T-helper 2 cell treated with Interferon-gamma antibody and Interleukin-4, amounts not matched to agents 5 μg/mL and 100 μg/mL, for 36 hours (primary cell): Measurements from ENCODE around the gene FHIT.

Experiments
- DNase-seq: peaks from one replicate; pipeline ENCODE4 v3.0.0; 2021; ENCODE audit warnings: low spot score
- H3K27ac Mint-ChIP-seq: one replicate; pipeline ENCODE4 v1.8.0; 2021; ENCODE audit warnings: mild to moderate bottlenecking, mixed read lengths
- H3K27me3 Mint-ChIP-seq: one replicate; pipeline ENCODE4 v1.8.0; 2021; ENCODE audit warnings: low read depth, mixed read lengths
- H3K36me3 Mint-ChIP-seq: one replicate; pipeline ENCODE4 v1.8.0; 2021; ENCODE audit warnings: low read depth, mixed read lengths
- H3K4me1 Mint-ChIP-seq: one replicate; pipeline ENCODE4 v1.8.0; 2021; ENCODE audit warnings: low read depth, mixed read lengths
- H3K4me3 Mint-ChIP-seq: one replicate; pipeline ENCODE4 v1.8.0; 2022; ENCODE audit warnings: mild to moderate bottlenecking, moderate library complexity, mixed read lengths
- H3K9me3 Mint-ChIP-seq: one replicate; pipeline ENCODE4 v1.8.0; 2021; ENCODE audit warnings: mixed read lengths

FHIT gene

DNA sequence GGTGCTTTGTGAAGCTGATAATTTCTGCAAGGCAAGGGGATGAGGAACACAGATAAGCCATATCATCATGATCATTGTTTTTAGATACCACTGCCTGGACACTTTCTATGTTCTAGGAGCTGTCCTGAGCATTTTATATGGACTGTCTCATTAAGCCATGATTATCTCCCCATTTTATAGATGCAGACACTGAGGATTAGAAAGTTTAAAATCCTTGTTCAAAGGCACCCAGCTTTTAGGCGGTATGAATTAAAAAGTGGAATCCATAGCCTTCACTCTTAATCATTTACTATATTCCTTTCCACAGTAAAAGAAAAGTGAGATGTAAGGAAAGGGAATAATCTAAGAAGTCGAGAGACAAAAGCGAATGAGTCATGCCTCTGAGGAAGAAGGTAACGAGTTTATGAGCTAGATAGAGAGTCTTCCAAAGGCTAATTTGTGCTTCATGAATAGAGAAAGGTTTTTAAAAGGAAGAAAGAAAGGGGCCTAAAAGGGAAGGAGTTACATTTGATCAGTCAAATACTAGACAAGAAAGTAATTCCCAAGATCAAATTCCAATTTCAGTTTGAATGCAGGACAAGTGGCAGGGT, 856.0 kb downstream of the FHIT start:
- Mint-ChIP-seq H3K4me1 (peaks cover 3% of the 10 kb centered on the region), H3K4me3 (no peak overlapping the region), H3K27ac (no peak overlapping the region), H3K27me3 (no peaks in the 10 kb centered on the region), H3K36me3 (no peaks in the 10 kb centered on the region), H3K9me3 (peaks cover 6% of the 10 kb centered on the region)
- no peak for DNase-seq

DNA sequence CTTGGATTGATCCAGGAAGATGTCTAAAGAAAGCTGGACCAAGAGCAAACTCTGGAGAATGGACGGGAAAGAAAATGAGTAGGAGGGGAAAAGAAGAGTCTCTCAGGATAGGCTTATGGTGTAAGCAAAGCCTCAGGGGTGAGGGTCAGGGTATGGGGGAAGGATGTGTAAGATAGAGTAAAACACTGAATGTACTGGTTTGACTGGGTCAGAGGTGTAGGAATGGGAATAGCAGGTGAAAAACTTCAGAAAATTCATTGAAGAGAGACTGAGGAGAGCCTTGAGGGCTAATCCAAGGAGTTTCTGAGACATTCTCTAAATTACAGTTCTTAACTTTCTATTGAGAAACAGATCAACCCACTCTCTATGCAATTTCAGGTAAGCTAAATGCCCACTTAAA, 857.3 kb downstream of the FHIT start:
- no peak overlapping the region for H3K4me3 Mint-ChIP-seq
- H3K9me3 Mint-ChIP-seq = peaks cover 6% of the 10 kb centered on the region
- no peak overlapping the region for H3K27ac Mint-ChIP-seq

DNA sequence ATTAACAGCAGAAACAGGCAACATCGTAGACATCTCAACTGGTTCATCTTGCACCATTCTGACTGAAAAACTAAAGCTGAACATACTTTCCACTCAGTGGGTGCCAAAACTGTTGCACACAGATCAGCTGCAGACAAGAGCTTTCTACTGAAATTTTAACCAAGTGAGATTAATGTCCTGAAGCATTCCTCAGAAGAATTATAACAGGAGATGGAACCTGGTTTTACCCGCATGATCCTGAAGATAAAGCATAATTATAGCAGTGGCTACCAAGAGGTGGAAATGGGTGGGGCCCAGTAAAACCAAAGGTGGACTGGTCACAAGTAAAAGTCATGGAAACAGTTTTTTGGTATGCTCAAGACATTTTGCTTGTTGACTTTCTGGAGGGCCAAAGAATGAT, 858.8 kb downstream of the FHIT start:
- H3K9me3 Mint-ChIP-seq = no peaks in the 10 kb centered on the region

More for the DNA sequence above, 857.3 kb downstream of the FHIT start:
- H3K4me1 Mint-ChIP-seq = no peaks in the 10 kb centered on the region
- DNase-seq = no peak
- no peaks in the 10 kb centered on the region for H3K36me3 Mint-ChIP-seq
- H3K27me3 Mint-ChIP-seq = no peaks in the 10 kb centered on the region

GRCh38 chr3:60391292-60391691, 860.0 kb downstream of the FHIT start:
- Mint-ChIP-seq H3K9me3 (no peaks in the 10 kb centered on the region), H3K4me1 (no peaks in the 10 kb centered on the region), H3K27ac (no peak overlapping the region), H3K36me3 (no peaks in the 10 kb centered on the region), H3K4me3 (no peak overlapping the region), H3K27me3 (no peaks in the 10 kb centered on the region)
- no peak for DNase-seq

More for the DNA sequence above, 858.8 kb downstream of the FHIT start:
- Mint-ChIP-seq H3K27me3 (no peaks in the 10 kb centered on the region), H3K4me1 (no peaks in the 10 kb centered on the region), H3K4me3 (no peak overlapping the region), H3K36me3 (no peaks in the 10 kb centered on the region), H3K27ac (no peak overlapping the region)
- no peak for DNase-seq

- no peak overlapping the region for H3K27ac Mint-ChIP-seq
- no peaks in the 10 kb centered on the region for H3K27me3 Mint-ChIP-seq
- H3K36me3 Mint-ChIP-seq = no peaks in the 10 kb centered on the region
- DNase-seq = no peak
- H3K4me1 Mint-ChIP-seq = no peaks in the 10 kb centered on the region
- H3K4me3 Mint-ChIP-seq = no peak overlapping the region
- H3K9me3 Mint-ChIP-seq = no peaks in the 10 kb centered on the region
Observed at GRCh38 chr3:60388731-60389130, 862.5 kb downstream of the FHIT start.

DNA sequence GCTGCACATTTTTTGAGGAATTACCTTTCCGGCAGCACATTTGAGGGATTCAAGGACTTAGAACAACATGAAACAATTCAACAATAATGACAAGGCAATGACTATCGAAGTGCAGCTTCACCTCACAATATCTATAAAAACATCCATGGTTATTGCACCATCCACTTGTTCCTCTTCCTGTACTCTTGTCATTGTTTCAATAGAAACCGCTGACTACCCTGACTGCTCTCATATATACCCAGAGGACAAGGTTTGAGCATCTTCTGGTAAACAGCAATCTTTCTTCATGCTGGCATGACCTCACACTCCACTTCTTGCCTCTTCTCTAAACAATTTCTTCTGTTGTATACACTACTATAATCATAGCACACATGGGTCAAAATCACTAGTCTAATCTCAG, 864.9 kb downstream of the FHIT start:
- H3K9me3 Mint-ChIP-seq = no peaks in the 10 kb centered on the region
- DNase-seq = no peak
- H3K27me3 Mint-ChIP-seq = no peaks in the 10 kb centered on the region
- no peak overlapping the region for H3K27ac Mint-ChIP-seq
- no peak overlapping the region for H3K4me3 Mint-ChIP-seq
- no peaks in the 10 kb centered on the region for H3K36me3 Mint-ChIP-seq
- H3K4me1 Mint-ChIP-seq = no peaks in the 10 kb centered on the region

- DNase-seq = no peak
- H3K27ac Mint-ChIP-seq = no peak overlapping the region
- no peaks in the 10 kb centered on the region for H3K36me3 Mint-ChIP-seq
- H3K9me3 Mint-ChIP-seq = no peaks in the 10 kb centered on the region
- H3K4me1 Mint-ChIP-seq = no peaks in the 10 kb centered on the region
- no peak overlapping the region for H3K4me3 Mint-ChIP-seq
- H3K27me3 Mint-ChIP-seq = no peaks in the 10 kb centered on the region
Observed at GRCh38 chr3:60384341-60384740, 866.9 kb downstream of the FHIT start.

GRCh38 chr3:60383345-60383744, 867.9 kb downstream of the FHIT start:
- no peaks in the 10 kb centered on the region for H3K9me3 Mint-ChIP-seq
- no peaks in the 10 kb centered on the region for H3K36me3 Mint-ChIP-seq
- no peak overlapping the region for H3K4me3 Mint-ChIP-seq
- H3K27me3 Mint-ChIP-seq = no peaks in the 10 kb centered on the region
- no peaks in the 10 kb centered on the region for H3K4me1 Mint-ChIP-seq
- H3K27ac Mint-ChIP-seq = no peak overlapping the region
- no peak for DNase-seq

DNA sequence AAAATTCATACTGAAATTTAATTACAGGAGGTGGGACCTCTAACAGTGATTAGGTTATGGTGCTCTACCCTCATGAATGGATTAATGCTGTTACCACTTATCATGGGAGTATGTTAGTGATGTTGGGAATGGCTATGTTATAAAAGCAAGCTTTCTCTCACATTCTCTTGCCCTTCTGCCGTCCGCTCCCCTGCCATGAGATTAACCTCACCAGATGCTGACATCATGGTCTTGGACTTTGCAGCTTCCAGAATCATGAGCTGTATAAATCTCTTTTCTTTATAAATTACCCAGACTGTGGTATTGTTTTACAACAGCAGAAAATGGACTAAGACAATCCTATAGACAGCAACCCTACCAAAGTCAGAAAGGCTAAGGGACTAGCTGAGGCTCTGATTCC, 884.8 kb downstream of the FHIT start:
- no peak for DNase-seq
- no peak overlapping the region for H3K27ac Mint-ChIP-seq

DNA sequence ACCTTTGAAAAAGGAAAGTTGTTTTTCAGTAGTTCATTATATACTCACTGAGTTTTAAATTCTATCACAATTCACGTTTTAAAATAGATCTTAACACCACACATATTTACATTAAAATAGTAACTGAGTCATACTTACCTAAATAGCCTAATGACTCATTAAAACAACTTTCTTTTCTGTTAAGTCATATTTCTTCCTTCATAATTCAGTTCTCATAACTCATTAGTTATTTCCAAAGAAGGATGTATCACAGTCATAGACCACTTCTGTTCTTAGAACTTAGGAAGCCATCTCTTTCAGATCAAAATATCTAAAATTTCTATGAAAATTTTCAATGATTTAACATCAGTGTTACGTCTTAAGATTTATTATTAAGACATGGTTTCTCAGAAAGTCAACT, 885.9 kb downstream of the FHIT start:
- no peak for DNase-seq
- Mint-ChIP-seq H3K27me3 (no peaks in the 10 kb centered on the region), H3K4me1 (peaks cover 18% of the 10 kb centered on the region), H3K9me3 (peaks cover 13% of the 10 kb centered on the region), H3K27ac (no peak overlapping the region), H3K4me3 (no peak overlapping the region), H3K36me3 (peaks cover 4% of the 10 kb centered on the region)

More for the DNA sequence above, 884.8 kb downstream of the FHIT start:
- Mint-ChIP-seq H3K4me3 (no peak overlapping the region), H3K4me1 (peaks cover 18% of the 10 kb centered on the region), H3K9me3 (peaks cover 8% of the 10 kb centered on the region), H3K27me3 (no peaks in the 10 kb centered on the region), H3K36me3 (peaks cover 4% of the 10 kb centered on the region)

DNA sequence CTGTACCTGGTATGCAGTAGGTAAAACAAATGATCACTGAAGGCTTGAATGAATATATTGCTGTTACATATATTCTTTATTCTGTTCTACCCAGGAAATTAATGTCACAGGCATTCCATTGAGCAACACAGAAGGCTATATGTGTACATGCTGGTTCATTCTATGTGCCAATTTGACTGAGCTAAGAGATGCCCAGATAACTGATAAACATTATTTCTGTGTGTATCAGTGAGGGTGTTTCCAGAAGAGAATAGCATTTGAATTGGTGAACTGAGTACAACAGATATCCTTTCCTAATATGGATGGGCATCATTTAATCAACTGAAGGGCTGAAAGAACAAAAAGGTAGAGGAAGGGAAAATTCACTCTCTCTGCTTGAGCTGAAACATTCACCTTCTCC, 886.8 kb downstream of the FHIT start:
- peaks cover 18% of the 10 kb centered on the region for H3K4me1 Mint-ChIP-seq
- no peak overlapping the region for H3K27ac Mint-ChIP-seq
- peaks cover 13% of the 10 kb centered on the region for H3K9me3 Mint-ChIP-seq
- DNase-seq = no peak
- H3K4me3 Mint-ChIP-seq = no peak overlapping the region
- H3K27me3 Mint-ChIP-seq = no peaks in the 10 kb centered on the region
- peaks cover 4% of the 10 kb centered on the region for H3K36me3 Mint-ChIP-seq

DNA sequence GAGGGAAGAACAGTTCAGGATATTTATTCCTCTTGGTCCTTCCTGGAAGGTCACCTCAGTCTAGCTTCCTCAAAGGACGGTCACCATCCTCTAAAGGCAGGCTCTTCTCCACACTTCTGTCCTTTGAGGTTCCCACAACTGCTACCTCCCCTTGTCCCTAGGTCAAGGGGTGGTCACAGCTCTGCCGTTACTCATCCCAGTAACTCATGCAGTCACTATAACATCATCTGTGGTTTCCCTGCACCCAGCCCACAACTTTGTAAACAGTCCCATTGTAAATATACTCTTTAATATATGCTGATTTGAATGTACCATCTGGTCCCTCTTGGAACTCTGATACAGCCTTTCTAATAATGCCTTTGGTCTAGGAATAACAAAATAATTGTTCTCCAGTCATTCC, 887.4 kb downstream of the FHIT start:
- Mint-ChIP-seq H3K4me1 (peaks cover 18% of the 10 kb centered on the region), H3K27ac (no peak overlapping the region), H3K27me3 (no peaks in the 10 kb centered on the region), H3K36me3 (peaks cover 4% of the 10 kb centered on the region), H3K9me3 (peaks cover 15% of the 10 kb centered on the region), H3K4me3 (no peak overlapping the region)
- DNase-seq = peak; percentile 27

DNA sequence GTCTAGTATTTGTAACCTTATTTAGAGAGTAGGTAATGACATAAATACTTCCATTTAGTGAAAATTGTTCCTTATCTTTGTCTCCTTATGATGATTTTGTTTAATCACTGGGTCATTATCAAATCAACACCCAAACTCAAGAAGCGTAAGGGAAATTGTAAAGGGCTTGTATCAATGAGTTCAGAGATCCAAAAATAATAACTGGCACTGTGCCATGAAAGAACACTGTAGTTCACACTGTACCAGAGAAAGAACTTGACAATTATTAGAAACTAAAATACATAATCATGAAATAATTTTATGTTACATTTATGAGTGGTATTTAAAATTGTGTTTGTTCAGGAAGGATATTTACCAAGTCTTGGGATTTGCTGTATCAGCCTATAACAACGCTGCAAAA, 895.4 kb downstream of the FHIT start:
- no peak for DNase-seq
- no peaks in the 10 kb centered on the region for H3K36me3 Mint-ChIP-seq
- no peaks in the 10 kb centered on the region for H3K4me1 Mint-ChIP-seq
- no peaks in the 10 kb centered on the region for H3K27me3 Mint-ChIP-seq
- H3K4me3 Mint-ChIP-seq = no peak overlapping the region
- no peak overlapping the region for H3K27ac Mint-ChIP-seq
- H3K9me3 Mint-ChIP-seq = peaks cover 11% of the 10 kb centered on the region

- Mint-ChIP-seq H3K9me3 (peaks cover under 1% of the 10 kb centered on the region), H3K27ac (no peak overlapping the region), H3K36me3 (no peaks in the 10 kb centered on the region), H3K4me1 (no peaks in the 10 kb centered on the region), H3K4me3 (no peak overlapping the region), H3K27me3 (no peaks in the 10 kb centered on the region)
- no peak for DNase-seq
Observed at GRCh38 chr3:60351481-60351880, 899.8 kb downstream of the FHIT start.

GRCh38 chr3:60344340-60344739, 906.9 kb downstream of the FHIT start:
- Mint-ChIP-seq H3K4me3 (no peak overlapping the region), H3K9me3 (peaks cover 6% of the 10 kb centered on the region), H3K4me1 (no peaks in the 10 kb centered on the region), H3K36me3 (no peaks in the 10 kb centered on the region), H3K27ac (no peak overlapping the region), H3K27me3 (no peaks in the 10 kb centered on the region)
- DNase-seq = no peak
